Esophagus squamous epithelium (tissue), 5 donors: Measurements from ENCODE around the gene WNT9B. TPM values are rescaled to one million over a fixed set of nuclear protein-coding genes. Genes with fewer than 3 reads are reported as not detected.

Experiments
- DNase-seq: peaks from one replicate; lab custom pipeline; 2025; lab: John Stamatoyannopoulos, UW
- H3K27ac ChIP-seq, 4 donors: fragments of 200-600 bp; sonication (generic); one replicate each; pipeline ENCODE4 v1.5.1; 2016 to 2019; ENCODE audit warnings: mild to moderate bottlenecking in 1 of 4
- H3K27me3 ChIP-seq, 4 donors: fragments of 200-600 bp; sonication (generic); 1 replicate in 3 of 4; 2 replicates in 1 of 4; pipeline versions ENCODE4 v1.5.1 to v1.6.0; 2017 to 2021; ENCODE audit warnings: antibody characterized with exemption in 1 of 4
- H3K36me3 ChIP-seq, 3 donors: fragments of 200-600 bp; sonication (generic); one replicate each; pipeline ENCODE4 v1.5.1; 2016 to 2019
- H3K4me1 ChIP-seq, 3 donors: fragments of 200-600 bp; sonication (generic); one replicate each; pipeline ENCODE4 v1.5.1; 2017 to 2019
- H3K4me3 ChIP-seq, 4 donors: fragments of 200-600 bp; sonication (generic); 1 replicate in 3 of 4; 2 replicates in 1 of 4; pipeline ENCODE4 v1.5.1; 2016 to 2019; ENCODE audit warnings: mild to moderate bottlenecking in 2 of 4, moderate library complexity in 1 of 4
- H3K9me3 ChIP-seq, 3 donors: fragments of 200-600 bp; sonication (generic); one replicate each; pipeline ENCODE4 v1.5.1; 2016 to 2019
- POLR2A ChIP-seq, 4 donors: fragments of 450-650 bp; IDR thresholded peaks; one replicate each; pipeline ENCODE4 v1.6.1; 2017; ENCODE audit warnings: antibody characterized with exemption in 4 of 4, mild to moderate bottlenecking in 4 of 4, moderate library complexity in 3 of 4
- WGBS, 2 donors: methylation state at CpG; one replicate each; pipeline ENCODE4 v1.1.5; 2018; 5-methylcytosine and 5-hydroxymethylcytosine counted together
- intact Hi-C: fragments of 100-400 bp; cut with DNase I; formaldehyde crosslinking; loops from one replicate; pipeline ENCODE4 v1.15.0; 2022
- total RNA-seq, 4 donors: library from RNA; depleted of rRNA; stranded (reverse); fragments of >200 nt; gene quantifications; one replicate each; pipeline ENCODE4 v1.1.0, GENCODE V29; 2016
- TF ChIP-seq, protein P1 (sequence below), 6 experiments: fragments of 450-650 bp in 4 of 6; fragments of 200-600 bp in 2 of 6; sonication (generic) in 2 of 6; IDR thresholded peaks; one replicate each; pipeline ENCODE4 v1.5.1; 2016 to 2019; ENCODE audit warnings: antibody characterized with exemption in 6 of 6, mild to moderate bottlenecking in 4 of 6, moderate library complexity in 4 of 6
- donor health status: DM: yes; HTN: yes; CAD: no.

WNT9B gene
- total RNA-seq, 4 donors from 2014 or later, result 0.19 to 0.26 TPM; not detected in 2

DNA sequence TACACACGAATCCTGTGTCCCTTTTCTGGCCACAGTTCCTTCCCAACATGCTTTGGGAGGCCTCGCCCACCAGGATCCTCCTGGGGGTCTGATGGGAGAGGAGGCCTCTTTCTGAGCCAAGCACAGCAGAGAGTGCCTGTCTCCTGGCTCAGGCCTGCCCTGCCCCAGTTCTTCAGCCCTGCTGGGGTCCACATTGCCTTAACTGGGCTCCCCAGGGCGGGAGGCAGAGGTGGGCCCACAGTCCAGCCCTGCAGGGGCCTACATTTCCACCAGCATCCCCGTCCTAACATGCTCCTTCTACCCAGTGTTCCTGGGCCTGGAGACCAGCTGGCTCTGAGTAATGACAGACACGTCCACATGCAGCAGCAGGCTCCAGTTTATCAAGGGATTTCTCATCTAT is 29.6 kb downstream of the WNT9B start:
- Histone ChIP-seq H3K27me3 (peaks cover 0 to 24% (median 0%) of the 10 kb centered on the region in 4 donors), H3K9me3 (no peaks in the 10 kb centered on the region), H3K4me1 (peaks cover 0 to 19% (median 0%) of the 10 kb centered on the region in 3 donors), H3K27ac (no peak overlapping the region), H3K4me3 (no peak overlapping the region), H3K36me3 (no peaks in the 10 kb centered on the region)
- TF ChIP-seq POLR2A (IDR thresholded peaks at IDR 0.05), result no peak
- TF ChIP-seq, protein P1, sequence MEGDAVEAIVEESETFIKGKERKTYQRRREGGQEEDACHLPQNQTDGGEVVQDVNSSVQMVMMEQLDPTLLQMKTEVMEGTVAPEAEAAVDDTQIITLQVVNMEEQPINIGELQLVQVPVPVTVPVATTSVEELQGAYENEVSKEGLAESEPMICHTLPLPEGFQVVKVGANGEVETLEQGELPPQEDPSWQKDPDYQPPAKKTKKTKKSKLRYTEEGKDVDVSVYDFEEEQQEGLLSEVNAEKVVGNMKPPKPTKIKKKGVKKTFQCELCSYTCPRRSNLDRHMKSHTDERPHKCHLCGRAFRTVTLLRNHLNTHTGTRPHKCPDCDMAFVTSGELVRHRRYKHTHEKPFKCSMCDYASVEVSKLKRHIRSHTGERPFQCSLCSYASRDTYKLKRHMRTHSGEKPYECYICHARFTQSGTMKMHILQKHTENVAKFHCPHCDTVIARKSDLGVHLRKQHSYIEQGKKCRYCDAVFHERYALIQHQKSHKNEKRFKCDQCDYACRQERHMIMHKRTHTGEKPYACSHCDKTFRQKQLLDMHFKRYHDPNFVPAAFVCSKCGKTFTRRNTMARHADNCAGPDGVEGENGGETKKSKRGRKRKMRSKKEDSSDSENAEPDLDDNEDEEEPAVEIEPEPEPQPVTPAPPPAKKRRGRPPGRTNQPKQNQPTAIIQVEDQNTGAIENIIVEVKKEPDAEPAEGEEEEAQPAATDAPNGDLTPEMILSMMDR (IDR thresholded peaks at IDR 0.05), result no peak
- no peak for DNase-seq
- intact Hi-C loops, result no loop called here
- WGBS, 2 donors, result 56 to 77% methylated on average over 2 to 5 of the region's 5 CpGs

DNA sequence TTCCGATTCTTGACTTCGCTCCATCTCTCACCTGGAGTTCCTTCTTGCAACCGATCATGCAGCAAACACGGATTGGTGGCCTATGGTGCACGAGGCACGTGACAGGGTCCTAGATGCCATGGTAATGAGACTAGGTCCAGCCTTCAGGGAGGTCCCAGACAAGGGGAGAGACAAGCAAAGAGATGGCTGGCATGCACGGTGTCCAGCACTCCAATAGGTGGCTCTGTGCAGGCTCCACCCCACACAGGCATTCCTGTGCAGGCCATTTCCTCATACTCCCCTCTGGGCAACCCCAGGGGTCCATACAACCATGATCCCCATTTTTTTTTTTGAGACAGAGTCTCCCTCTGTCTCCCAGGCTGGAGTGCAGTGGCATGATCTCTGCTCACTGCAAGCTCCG is 31.3 kb downstream of the WNT9B start:
- WGBS, 2 donors, result 71 to 88% methylated on average over 3 to 7 of the region's 8 CpGs
- TF ChIP-seq, protein P1 (IDR thresholded peaks at IDR 0.05), result no peak
- TF ChIP-seq POLR2A (IDR thresholded peaks at IDR 0.05), result no peak
- peaks cover 0 to 5% (median 0%) of the 10 kb centered on the region in 3 donors for H3K4me1 ChIP-seq
- no peak overlapping the region for H3K27ac ChIP-seq
- no peaks in the 10 kb centered on the region for H3K9me3 ChIP-seq
- no peaks in the 10 kb centered on the region for H3K36me3 ChIP-seq
- intact Hi-C loops, result no loop called here
- H3K27me3 ChIP-seq, result peaks cover 0 to 34% (median 0%) of the 10 kb centered on the region in 4 donors
- DNase-seq, result no peak
- H3K4me3 ChIP-seq, result no peak overlapping the region

DNA sequence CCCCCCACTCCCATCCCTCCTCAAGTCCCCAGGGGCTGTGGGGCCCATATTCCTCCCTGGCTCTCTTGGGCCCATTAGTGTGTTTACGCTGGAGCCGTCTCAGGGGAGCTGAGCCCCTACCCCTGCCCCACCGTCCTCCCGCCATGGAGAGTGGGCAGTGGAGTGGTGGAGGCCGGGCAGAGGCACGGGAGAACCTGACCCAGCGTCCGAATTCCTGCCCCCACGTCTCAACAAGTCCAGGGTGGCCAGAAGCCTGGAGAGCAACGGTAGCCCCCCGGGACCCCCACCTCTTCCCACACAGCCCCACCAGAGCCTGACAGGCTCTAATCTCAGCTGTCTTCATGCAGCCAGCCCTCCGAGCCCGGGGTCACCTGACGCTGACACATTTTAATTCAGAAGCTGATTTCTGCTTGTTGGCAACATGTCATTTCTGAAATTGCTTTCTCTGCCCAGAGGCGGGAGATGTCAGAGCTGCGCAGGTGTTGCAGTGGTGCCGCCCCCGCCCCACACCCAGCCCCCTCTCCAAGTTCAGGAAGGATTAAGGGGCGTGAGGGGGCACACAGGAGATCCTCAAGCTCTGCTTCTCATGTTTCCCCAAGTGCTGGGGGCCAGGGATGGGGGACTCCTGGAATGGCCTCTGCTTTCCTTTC is 32.6 kb downstream of the WNT9B start:
- Histone ChIP-seq H3K4me3 (no peak overlapping the region), H3K27ac (no peak overlapping the region), H3K27me3 (peaks cover 0 to 47% (median 0%) of the 10 kb centered on the region in 4 donors), H3K4me1 (no peaks in the 10 kb centered on the region), H3K9me3 (no peaks in the 10 kb centered on the region), H3K36me3 (no peaks in the 10 kb centered on the region)
- intact Hi-C loops, result no loop called here
- 56 to 60% methylated on average over 1 to 12 of the region's 19 CpGs for WGBS, 2 donors
- TF ChIP-seq, protein P1 (IDR thresholded peaks at IDR 0.05), result no peak
- TF ChIP-seq POLR2A (IDR thresholded peaks at IDR 0.05), result no peak
- DNase-seq, result no peak

DNA sequence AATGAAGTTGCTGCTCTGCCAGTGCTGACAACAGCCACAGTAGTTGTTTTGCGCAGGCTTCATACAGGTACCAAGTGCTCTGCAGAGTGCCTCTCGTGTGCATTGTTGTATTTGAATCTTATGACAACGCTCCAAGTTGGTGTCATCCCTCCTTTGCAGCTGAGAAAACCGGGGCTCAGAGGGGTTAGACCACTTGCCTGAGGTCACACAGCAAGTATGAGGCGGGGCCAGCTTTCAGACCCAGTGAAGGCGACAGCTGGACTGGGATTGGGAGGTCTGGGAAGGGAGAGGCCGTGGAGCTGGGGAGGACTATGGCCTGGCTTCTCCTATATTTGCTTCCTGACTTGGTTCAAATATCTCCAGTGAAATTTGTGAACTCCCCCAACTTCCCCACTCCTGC is 33.2 kb downstream of the WNT9B start:
- DNase-seq, result no peak
- peaks cover 0 to 53% (median 0%) of the 10 kb centered on the region in 4 donors for H3K27me3 ChIP-seq
- H3K9me3 ChIP-seq, result no peaks in the 10 kb centered on the region
- no peak overlapping the region for H3K4me3 ChIP-seq
- TF ChIP-seq POLR2A (IDR thresholded peaks at IDR 0.05), result no peak
- TF ChIP-seq, protein P1 (IDR thresholded peaks at IDR 0.05), result no peak
- 73 to 77% methylated on average over 6 to 7 of the region's 7 CpGs for WGBS, 2 donors
- H3K4me1 ChIP-seq, result no peaks in the 10 kb centered on the region
- no peak overlapping the region for H3K27ac ChIP-seq
- H3K36me3 ChIP-seq, result no peaks in the 10 kb centered on the region
- intact Hi-C loops, result no loop called here

DNA sequence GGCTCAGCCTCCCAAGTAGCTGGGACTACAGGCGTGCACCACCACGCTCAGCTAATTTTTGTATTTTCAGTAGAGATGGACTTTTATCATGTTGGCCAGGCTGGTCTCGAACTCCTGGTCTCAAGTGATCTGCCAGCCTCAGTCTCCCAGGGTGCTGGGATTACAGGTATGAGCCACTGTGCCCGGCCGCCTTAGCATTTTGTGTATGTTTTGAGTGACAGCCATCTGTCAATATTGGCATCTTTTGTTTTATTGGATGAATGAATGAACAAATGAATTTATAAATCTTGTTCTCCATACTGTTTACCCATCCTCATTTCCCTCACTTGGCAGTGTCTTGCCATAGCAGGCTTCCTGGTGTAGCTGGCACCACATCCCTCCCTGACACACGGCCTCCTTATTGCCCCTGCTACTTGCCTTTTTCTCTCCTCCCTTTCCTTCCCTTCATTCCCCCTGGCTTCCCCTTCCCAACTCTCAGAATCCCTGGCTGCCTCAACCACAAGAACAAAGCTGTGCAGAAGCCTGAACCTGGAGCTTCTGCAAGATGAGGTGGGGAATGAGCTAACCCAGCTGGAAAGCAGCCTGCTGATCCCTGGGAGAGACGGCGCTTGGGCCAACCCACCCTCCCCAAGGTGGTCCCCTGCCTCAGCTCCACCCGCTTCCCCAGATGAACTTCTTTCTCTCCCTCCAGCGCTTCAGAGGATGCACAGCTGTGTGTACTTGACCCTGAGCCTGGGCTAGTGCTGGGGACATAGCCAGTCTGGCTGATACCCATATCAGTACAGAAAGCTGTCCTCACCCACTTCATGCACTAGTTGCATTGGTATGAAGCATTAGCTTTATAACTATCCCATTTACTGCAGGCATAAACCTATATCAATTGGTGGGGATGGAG is 34.3 kb downstream of the WNT9B start:
- peaks cover 0 to 63% (median 0%) of the 10 kb centered on the region in 4 donors for H3K27me3 ChIP-seq
- DNase-seq, result no peak
- no peaks in the 10 kb centered on the region for H3K9me3 ChIP-seq
- intact Hi-C loops, result no loop called here
- no peak overlapping the region for H3K4me3 ChIP-seq
- TF ChIP-seq, protein P1 (IDR thresholded peaks at IDR 0.05), result no peak
- no peak for TF ChIP-seq POLR2A (IDR thresholded peaks at IDR 0.05)
- H3K27ac ChIP-seq, result no peak overlapping the region
- H3K36me3 ChIP-seq, result no peaks in the 10 kb centered on the region
- H3K4me1 ChIP-seq, result no peaks in the 10 kb centered on the region
- 70 to 79% methylated on average over 6 to 10 of the region's 10 CpGs for WGBS, 2 donors
